Natural killer cell treated with Interleukin-12 subunit alpha and Interleukin-12 subunit beta and Interleukin-15 and Interleukin-18, amount 100 ng/mL, for 72 hours (primary cell): ENCODE results near the gene KCTD16. TPM values are rescaled to one million over a fixed set of nuclear protein-coding genes. Genes with fewer than 3 reads are reported as not detected.

Experiments
- ATAC-seq, 2 donors: fragments of 150-1000 bp; cut with Tn5 transposase in 1 of 2; sonication (Bioruptor Pico), chemical (Tn5 transposase) in 1 of 2; 2 replicates each; pipeline ENCODE4 v1.10.0; 2021
- DNase-seq: peaks from one replicate; pipeline ENCODE4 v3.0.0; 2022; ENCODE audit warnings: low spot score
- H3K27ac Mint-ChIP-seq, 2 donors: 1 replicate in 1 of 2; 2 replicates in 1 of 2; pipeline ENCODE4 v1.8.0; 2022; ENCODE audit warnings: mixed read lengths in 2 of 2, mild to moderate bottlenecking in 1 of 2, moderate library complexity in 1 of 2
- H3K27me3 Mint-ChIP-seq, 2 donors: 1 replicate in 1 of 2; 2 replicates in 1 of 2; pipeline ENCODE4 v1.8.0; 2022; ENCODE audit warnings: mixed read lengths in 2 of 2
- H3K36me3 Mint-ChIP-seq: one replicate; pipeline ENCODE4 v1.8.0; 2022; ENCODE audit warnings: mixed read lengths
- H3K4me1 Mint-ChIP-seq, 2 donors: 1 replicate in 1 of 2; 2 replicates in 1 of 2; pipeline ENCODE4 v1.8.0; 2022; ENCODE audit warnings: low read depth in 2 of 2, mixed read lengths in 2 of 2, mild to moderate bottlenecking in 1 of 2
- H3K4me3 Mint-ChIP-seq: one replicate; pipeline ENCODE4 v1.8.0; 2022; ENCODE audit warnings: mixed read lengths
- H3K9me3 Mint-ChIP-seq: 2 replicates; pipeline ENCODE4 v1.8.0; 2022; ENCODE audit warnings: mixed read lengths
- total RNA-seq, 2 donors: library from RNA; stranded (reverse); gene quantifications; one replicate each; pipeline ENCODE4 v1.2.3, GENCODE V29; 2022

KCTD16 gene
- total RNA-seq, 2 donors from 2014 or later = not detected

- peaks cover 2% of the 10 kb centered on the region for H3K9me3 Mint-ChIP-seq
- DNase-seq (no peak), ATAC-seq (no peak)
- H3K27ac Mint-ChIP-seq = no peak overlapping the region
- H3K4me3 Mint-ChIP-seq = no peak overlapping the region
- H3K4me1 Mint-ChIP-seq = no peaks in the 10 kb centered on the region
- peaks cover 0 to 7% of the 10 kb centered on the region in 2 donors for H3K27me3 Mint-ChIP-seq
- no peaks in the 10 kb centered on the region for H3K36me3 Mint-ChIP-seq
These were observed 124.6 kb downstream of the KCTD16 start for GRCh38 chr5:144295284-144295683.

GRCh38 chr5:144297081-144297480 is 126.4 kb downstream of the KCTD16 start:
- Mint-ChIP-seq H3K9me3 (peaks cover 4% of the 10 kb centered on the region), H3K4me3 (no peak overlapping the region), H3K36me3 (no peaks in the 10 kb centered on the region), H3K4me1 (no peaks in the 10 kb centered on the region), H3K27me3 (peaks cover 0 to 7% of the 10 kb centered on the region in 2 donors), H3K27ac (no peak overlapping the region)
- no peak for DNase-seq
- ATAC-seq = no peak

- Mint-ChIP-seq H3K27ac (no peak overlapping the region), H3K36me3 (no peaks in the 10 kb centered on the region), H3K27me3 (peaks cover 0 to 7% of the 10 kb centered on the region in 2 donors), H3K4me1 (no peaks in the 10 kb centered on the region), H3K9me3 (peaks cover 4% of the 10 kb centered on the region), H3K4me3 (no peak overlapping the region)
- ATAC-seq (no peak), DNase-seq (no peak)
These were observed 128.0 kb downstream of the KCTD16 start for GRCh38 chr5:144298658-144299057.

- ATAC-seq (no peak), DNase-seq (no peak)
- no peaks in the 10 kb centered on the region for H3K4me1 Mint-ChIP-seq
- H3K9me3 Mint-ChIP-seq = peaks cover 5% of the 10 kb centered on the region
- no peak overlapping the region for H3K4me3 Mint-ChIP-seq
- H3K36me3 Mint-ChIP-seq = no peaks in the 10 kb centered on the region
- H3K27ac Mint-ChIP-seq = no peak overlapping the region
- H3K27me3 Mint-ChIP-seq = no peaks in the 10 kb centered on the region
These were observed 134.0 kb downstream of the KCTD16 start for GRCh38 chr5:144304688-144305087.

GRCh38 chr5:144307736-144308135 is 137.1 kb downstream of the KCTD16 start:
- no peak for DNase-seq
- H3K4me3 Mint-ChIP-seq = no peak overlapping the region
- H3K27me3 Mint-ChIP-seq = no peaks in the 10 kb centered on the region
- H3K27ac Mint-ChIP-seq = no peak overlapping the region
- no peaks in the 10 kb centered on the region for H3K36me3 Mint-ChIP-seq
- no peak for ATAC-seq
- no peaks in the 10 kb centered on the region for H3K4me1 Mint-ChIP-seq
- H3K9me3 Mint-ChIP-seq = peaks cover 3% of the 10 kb centered on the region

- H3K27ac Mint-ChIP-seq = no peak overlapping the region
- no peaks in the 10 kb centered on the region for H3K36me3 Mint-ChIP-seq
- no peak overlapping the region for H3K4me3 Mint-ChIP-seq
- H3K9me3 Mint-ChIP-seq = peaks cover 3% of the 10 kb centered on the region
- H3K27me3 Mint-ChIP-seq = no peaks in the 10 kb centered on the region
- no peaks in the 10 kb centered on the region for H3K4me1 Mint-ChIP-seq
- DNase-seq = no peak
- no peak for ATAC-seq
These were observed 137.5 kb downstream of the KCTD16 start for GRCh38 chr5:144308174-144308573.

GRCh38 chr5:144308906-144309670 is 138.4 kb downstream of the KCTD16 start:
- no peak for ATAC-seq
- H3K9me3 Mint-ChIP-seq = peaks cover 3% of the 10 kb centered on the region
- no peaks in the 10 kb centered on the region for H3K27me3 Mint-ChIP-seq
- no peaks in the 10 kb centered on the region for H3K36me3 Mint-ChIP-seq
- no peak overlapping the region for H3K27ac Mint-ChIP-seq
- H3K4me3 Mint-ChIP-seq = no peak overlapping the region
- no peak for DNase-seq
- H3K4me1 Mint-ChIP-seq = no peaks in the 10 kb centered on the region

GRCh38 chr5:144310621-144311020 is 139.9 kb downstream of the KCTD16 start:
- no peak for DNase-seq
- H3K36me3 Mint-ChIP-seq = no peaks in the 10 kb centered on the region
- no peak overlapping the region for H3K4me3 Mint-ChIP-seq
- no peaks in the 10 kb centered on the region for H3K4me1 Mint-ChIP-seq
- no peaks in the 10 kb centered on the region for H3K27me3 Mint-ChIP-seq
- peaks cover 3% of the 10 kb centered on the region for H3K9me3 Mint-ChIP-seq
- H3K27ac Mint-ChIP-seq = no peak overlapping the region
- ATAC-seq = no peak

GRCh38 chr5:144313147-144313726 is 142.6 kb downstream of the KCTD16 start:
- Mint-ChIP-seq H3K4me3 (no peak overlapping the region), H3K36me3 (no peaks in the 10 kb centered on the region), H3K4me1 (no peaks in the 10 kb centered on the region), H3K9me3 (no peaks in the 10 kb centered on the region), H3K27me3 (no peaks in the 10 kb centered on the region), H3K27ac (no peak overlapping the region)
- no peak for DNase-seq
- ATAC-seq = no peak

GRCh38 chr5:144315026-144315425 is 144.4 kb downstream of the KCTD16 start:
- DNase-seq = no peak
- H3K27me3 Mint-ChIP-seq = no peaks in the 10 kb centered on the region
- no peak overlapping the region for H3K27ac Mint-ChIP-seq
- H3K4me3 Mint-ChIP-seq = no peak overlapping the region
- no peaks in the 10 kb centered on the region for H3K36me3 Mint-ChIP-seq
- no peaks in the 10 kb centered on the region for H3K4me1 Mint-ChIP-seq
- ATAC-seq = no peak
- no peaks in the 10 kb centered on the region for H3K9me3 Mint-ChIP-seq

- DNase-seq (no peak), ATAC-seq (no peak)
- no peak overlapping the region for H3K27ac Mint-ChIP-seq
- no peaks in the 10 kb centered on the region for H3K4me1 Mint-ChIP-seq
- H3K27me3 Mint-ChIP-seq = no peaks in the 10 kb centered on the region
- no peaks in the 10 kb centered on the region for H3K9me3 Mint-ChIP-seq
- no peak overlapping the region for H3K4me3 Mint-ChIP-seq
- H3K36me3 Mint-ChIP-seq = no peaks in the 10 kb centered on the region
These were observed 145.4 kb downstream of the KCTD16 start for GRCh38 chr5:144315994-144316634.

- no peak overlapping the region for H3K4me3 Mint-ChIP-seq
- H3K9me3 Mint-ChIP-seq = peaks cover 3% of the 10 kb centered on the region
- no peaks in the 10 kb centered on the region for H3K27me3 Mint-ChIP-seq
- no peak overlapping the region for H3K27ac Mint-ChIP-seq
- no peaks in the 10 kb centered on the region for H3K4me1 Mint-ChIP-seq
- no peaks in the 10 kb centered on the region for H3K36me3 Mint-ChIP-seq
- DNase-seq (no peak), ATAC-seq (no peak)
These were observed 147.3 kb downstream of the KCTD16 start for GRCh38 chr5:144318011-144318410.

GRCh38 chr5:144318460-144318859 is 147.8 kb downstream of the KCTD16 start:
- Mint-ChIP-seq H3K4me1 (no peaks in the 10 kb centered on the region), H3K4me3 (no peak overlapping the region), H3K27ac (no peak overlapping the region), H3K36me3 (no peaks in the 10 kb centered on the region), H3K27me3 (no peaks in the 10 kb centered on the region), H3K9me3 (peaks cover 3% of the 10 kb centered on the region)
- DNase-seq (no peak), ATAC-seq (no peak)

GRCh38 chr5:144323181-144323580 is 152.5 kb downstream of the KCTD16 start:
- ATAC-seq = no peak
- no peak overlapping the region for H3K27ac Mint-ChIP-seq

More at GRCh38 chr5:144323181-144323580, 152.5 kb downstream of the KCTD16 start:
- H3K4me1 Mint-ChIP-seq = no peaks in the 10 kb centered on the region
- H3K4me3 Mint-ChIP-seq = no peak overlapping the region
- no peak for DNase-seq
- H3K9me3 Mint-ChIP-seq = peaks cover 6% of the 10 kb centered on the region
- no peaks in the 10 kb centered on the region for H3K36me3 Mint-ChIP-seq
- peaks cover 0 to 7% of the 10 kb centered on the region in 2 donors for H3K27me3 Mint-ChIP-seq
